Kasumi-1 (cell line): Measurements from ENCODE around the gene PTPRG.

Source experiments
- DNase-seq, 2 experiments: peaks; one replicate each; lab custom pipeline; 2025; lab: John Stamatoyannopoulos, UW

PTPRG gene

GRCh38 chr3:61961900-61962299 is 400.5 kb downstream of the PTPRG start:
- DNase-seq: no peak

DNA sequence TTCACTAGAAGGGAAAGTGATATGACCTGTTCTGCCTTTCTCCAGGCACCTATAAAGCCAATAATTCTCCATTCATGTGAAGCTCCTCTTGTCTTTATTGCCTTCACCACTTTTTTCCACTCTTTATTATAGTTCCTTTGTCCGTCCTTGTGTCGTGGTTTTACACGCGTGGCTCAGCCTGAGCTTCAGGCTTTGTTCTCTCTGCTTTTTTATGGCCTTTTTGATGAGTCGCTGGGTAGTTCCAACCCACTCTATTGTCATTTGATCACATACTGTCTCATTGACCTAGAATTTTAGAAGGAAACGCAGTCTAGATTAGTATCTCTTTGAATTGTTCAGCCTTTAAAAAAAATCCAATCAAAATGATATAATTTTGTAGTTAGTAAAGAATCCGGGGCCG is 403.2 kb downstream of the PTPRG start:
- peak in 1 of 2 experiments; percentile 6 for DNase-seq

DNA sequence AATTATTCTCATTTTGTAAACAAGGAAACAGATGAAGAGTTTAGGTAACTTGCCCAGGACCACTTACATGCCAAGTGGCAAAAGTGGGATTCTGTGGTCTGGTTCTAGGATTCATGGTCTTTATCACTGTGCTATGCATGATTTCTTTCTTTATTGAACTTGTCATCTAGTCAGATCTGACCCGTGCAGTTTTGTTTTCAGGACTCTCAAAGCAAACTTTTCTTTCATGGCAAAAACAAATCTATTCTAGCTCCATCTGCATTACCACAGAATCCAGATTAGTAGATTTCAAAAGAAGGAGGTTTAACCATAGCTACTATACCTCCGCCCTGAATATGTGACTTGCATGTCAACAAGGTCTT is 404.4 kb downstream of the PTPRG start:
- DNase-seq: no peak

DNA sequence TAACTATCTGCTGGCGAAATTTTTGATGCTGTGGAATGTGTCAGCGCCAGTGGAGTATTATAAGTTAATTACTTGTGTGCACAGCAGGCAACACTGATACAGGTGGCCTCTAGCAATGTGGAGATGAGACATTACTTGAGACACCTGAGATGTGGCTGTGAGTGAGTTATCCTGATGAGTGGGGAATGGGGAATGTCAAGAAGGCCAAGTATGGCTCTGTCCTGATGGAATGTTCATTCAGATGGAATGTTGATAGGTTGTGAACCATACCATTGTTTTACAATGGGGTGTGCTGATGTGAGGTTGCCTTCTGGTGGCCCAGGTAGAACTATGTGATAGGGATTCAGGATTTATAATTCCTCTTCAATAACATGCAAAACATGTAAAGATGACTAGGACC is 404.8 kb downstream of the PTPRG start:
- no peak for DNase-seq

- DNase-seq: no peak
These were observed 405.6 kb downstream of the PTPRG start for GRCh38 chr3:61967019-61967418.

- no peak for DNase-seq
These were observed 406.6 kb downstream of the PTPRG start for GRCh38 chr3:61967937-61968336.

DNA sequence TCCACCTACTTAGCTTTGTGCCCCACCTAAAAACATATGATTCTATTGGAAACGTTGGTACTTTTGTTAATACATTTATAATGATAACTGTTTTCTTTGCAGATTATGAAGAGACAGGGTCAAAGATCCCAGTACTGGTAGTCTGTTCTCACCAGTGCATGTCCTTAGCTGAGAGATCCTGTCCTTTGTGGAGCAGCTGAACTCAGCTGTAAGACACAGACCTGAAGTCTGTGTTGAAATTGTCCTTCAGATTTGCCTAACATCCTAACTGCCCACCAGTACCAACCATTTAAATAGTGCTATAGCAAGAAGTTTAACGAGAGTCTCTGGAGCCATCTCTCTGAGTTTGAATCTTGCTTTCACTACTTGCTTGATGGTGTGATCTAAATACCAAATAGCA is 413.3 kb downstream of the PTPRG start:
- no peak for DNase-seq

GRCh38 chr3:61975199-61975598 is 413.8 kb downstream of the PTPRG start:
- no peak for DNase-seq

- DNase-seq: no peak
These were observed 414.6 kb downstream of the PTPRG start for GRCh38 chr3:61975936-61976335.

- no peak for DNase-seq
These were observed 417.4 kb downstream of the PTPRG start for GRCh38 chr3:61978460-61979419.

- DNase-seq: peak; percentile 28 to 38
These were observed 418.3 kb downstream of the PTPRG start for GRCh38 chr3:61979638-61980037.

DNA sequence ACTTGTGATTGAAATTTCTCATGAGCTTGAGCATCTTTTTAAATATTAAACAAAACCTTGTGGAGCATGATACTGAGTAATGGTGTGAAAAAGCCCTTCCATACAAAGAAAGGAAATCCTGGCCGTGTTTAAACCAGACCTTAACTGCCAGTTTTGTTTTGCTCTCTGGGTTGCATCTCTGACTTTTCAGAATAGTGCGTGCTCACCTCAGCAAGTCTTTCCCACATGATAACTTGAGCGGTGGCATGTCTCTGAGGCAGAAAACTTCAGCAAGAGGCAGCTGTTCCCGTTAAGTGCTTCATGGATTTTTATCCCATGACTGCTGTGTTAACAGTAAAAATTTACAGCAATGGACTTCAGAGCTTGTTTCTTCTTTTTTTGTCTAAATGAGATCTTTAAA is 418.7 kb downstream of the PTPRG start:
- no peak for DNase-seq

- DNase-seq: no peak
These were observed 419.7 kb downstream of the PTPRG start for GRCh38 chr3:61981060-61981459.

DNA sequence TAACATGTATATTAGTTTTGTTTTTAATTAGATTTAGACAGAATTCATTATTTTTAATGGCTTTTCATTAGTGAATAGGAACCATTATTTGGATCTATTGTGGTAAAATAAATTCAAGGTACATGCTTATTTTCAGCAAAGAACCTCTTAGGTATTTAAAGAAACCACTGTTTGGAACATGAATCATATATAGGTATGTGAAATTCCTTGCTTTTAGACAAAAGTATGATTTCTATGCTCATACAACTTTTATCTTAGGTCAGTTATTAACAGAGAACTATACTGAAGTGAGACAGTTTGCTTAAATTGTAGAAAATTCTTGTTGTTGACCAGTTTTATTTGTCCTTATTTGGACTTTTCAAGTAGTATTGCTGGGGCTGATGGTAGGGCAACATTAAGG is 422.1 kb downstream of the PTPRG start:
- DNase-seq: no peak

DNA sequence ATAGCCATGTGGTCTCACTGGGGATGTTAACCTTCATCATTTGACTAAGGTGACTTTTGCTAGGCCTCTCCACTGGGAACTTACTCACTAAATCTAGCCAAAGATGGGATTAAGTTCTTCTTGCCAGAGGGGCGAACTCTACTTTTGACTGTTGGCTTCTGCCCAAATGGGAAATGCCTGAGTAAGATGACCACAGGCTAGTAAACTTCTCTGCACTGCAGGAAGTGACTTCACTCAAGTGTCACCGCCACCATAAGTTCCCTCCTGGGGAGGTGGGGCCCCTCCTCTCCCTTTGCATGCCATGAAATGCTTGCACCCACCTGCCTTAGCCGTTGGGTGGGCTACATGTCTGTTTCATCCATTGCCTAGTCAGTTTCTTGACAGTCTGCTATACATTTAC is 423.6 kb downstream of the PTPRG start:
- DNase-seq: peak; percentile 35

GRCh38 chr3:61986473-61986872 is 425.1 kb downstream of the PTPRG start:
- DNase-seq: no peak

DNA sequence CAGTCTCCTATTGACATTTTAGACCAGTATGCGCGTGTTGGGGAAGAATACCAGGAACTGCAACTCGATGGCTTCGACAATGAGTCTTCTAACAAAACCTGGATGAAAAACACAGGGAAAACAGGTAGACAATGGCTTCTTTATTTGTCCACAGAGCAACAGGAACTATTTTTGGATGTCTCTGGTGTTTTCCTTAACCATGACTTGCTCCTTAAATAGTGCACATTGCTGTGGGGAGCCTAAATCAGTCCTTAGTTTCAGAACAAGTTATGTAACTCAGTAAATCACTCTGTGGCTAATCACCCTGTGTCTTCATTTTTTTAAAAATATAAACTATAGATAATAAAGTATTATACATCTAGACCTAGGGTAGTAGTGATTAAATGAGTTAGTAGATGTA is 428.3 kb downstream of the PTPRG start:
- DNase-seq: no peak

DNA sequence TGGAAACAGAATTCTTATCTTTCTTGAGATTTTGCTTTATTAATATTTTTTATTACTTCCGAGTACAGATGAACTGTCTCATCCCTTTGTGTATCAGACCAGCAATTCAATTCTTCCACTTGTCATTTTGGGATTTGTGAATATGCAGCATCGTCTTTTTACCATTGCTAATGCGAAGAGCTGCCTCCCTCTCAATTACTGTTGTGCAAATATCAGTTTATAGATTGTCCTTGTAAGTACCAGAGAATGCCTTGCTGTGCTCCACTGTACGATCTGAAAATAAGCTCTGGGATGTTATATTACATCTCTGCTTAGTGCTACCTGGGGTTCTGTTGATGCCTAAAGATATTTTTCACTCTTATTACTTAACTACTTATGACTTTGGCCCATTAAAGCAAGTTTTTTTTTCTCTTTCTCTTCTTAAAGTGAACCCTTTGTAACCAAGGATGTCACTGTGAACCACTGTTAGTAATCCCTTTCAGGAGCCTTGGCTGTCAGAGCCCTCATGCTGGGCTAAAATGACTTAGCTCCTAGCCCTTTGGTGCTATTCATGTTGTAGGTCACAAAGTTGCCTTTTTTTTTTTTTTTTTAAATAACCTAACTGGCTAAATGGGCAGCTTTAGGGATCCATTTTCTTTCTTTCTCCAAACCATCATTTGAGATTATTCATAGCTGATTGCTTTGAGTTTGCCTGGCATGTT is 429.1 kb downstream of the PTPRG start:
- DNase-seq: no peak

DNA sequence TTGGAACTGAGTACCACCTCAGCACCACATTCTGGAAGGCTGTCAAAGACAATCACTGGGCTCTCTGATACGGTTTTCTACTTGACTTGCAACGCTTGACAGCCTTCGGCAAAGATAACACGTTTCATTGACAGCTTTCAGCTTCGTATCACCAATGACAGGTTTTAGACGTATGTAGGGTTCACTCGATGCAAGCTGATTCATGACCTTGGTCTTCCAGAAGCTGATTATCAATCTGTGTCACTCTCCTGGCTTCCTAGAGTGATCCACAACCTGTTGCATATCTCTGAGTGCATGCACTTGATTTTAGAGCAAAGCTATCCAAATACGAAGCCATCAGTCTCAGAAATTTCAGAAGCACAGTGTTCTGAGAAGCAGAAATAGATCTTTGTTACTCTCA is 430.3 kb downstream of the PTPRG start:
- no peak for DNase-seq

GRCh38 chr3:61996366-61996765 is 435.0 kb downstream of the PTPRG start:
- no peak for DNase-seq

DNA sequence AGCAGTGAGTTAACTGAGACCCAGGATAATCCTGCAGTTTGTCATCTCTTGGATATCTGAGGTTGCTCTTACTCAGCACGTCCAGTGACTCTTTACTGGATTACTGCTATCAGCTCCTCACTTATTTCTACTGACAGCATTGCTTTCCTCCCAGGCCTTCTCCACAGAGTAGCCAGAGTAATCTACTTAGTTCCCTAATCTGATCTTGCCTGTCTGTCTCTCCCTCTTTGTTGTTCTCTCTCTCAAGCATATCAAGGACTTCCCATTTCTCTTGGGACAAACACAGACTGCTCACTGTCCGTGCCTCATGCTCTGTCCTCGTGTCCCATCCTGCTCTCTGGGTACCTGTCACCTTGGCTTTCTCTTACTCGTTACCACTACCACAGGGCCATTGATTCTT is 435.7 kb downstream of the PTPRG start:
- DNase-seq: peak; percentile 17 to 47

GRCh38 chr3:62003835-62004234 is 442.5 kb downstream of the PTPRG start:
- no peak for DNase-seq

DNA sequence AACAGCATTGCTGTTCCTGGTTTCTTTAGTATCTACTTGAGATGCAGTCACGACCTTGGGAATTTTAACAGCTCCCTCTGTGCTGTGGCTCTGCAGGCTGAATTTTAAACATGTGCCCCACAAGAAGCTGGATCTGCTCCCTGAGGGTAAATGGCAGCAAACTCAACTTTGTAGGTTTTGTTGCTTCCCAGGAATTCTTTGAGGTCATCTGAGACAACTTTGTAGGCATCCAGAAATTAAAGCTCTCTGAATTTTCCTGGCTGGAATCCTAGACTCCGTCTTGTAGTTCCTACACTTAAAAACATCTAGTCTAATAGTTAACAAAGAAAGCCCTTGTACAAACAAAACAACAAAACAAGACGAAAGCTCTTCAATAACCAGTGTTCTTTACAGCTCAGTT is 445.7 kb downstream of the PTPRG start:
- DNase-seq: no peak
